Spleen (tissue), 11 donors: ENCODE results near the gene SLC25A38. TPM values are rescaled to one million over a fixed set of nuclear protein-coding genes. Genes with fewer than 3 reads are reported as not detected.

Experiments
- DNase-seq: peaks from one replicate; pipeline ENCODE4 v3.0.0-alpha.2; 2020
- H3K27ac ChIP-seq, 8 donors: fragments of 200-600 bp; sonication (generic) in 7 of 8; 1 replicate in 4 of 8; 2 replicates in 4 of 8; pipeline versions ENCODE4 v1.5.0 to v1.8.0; 2016 to 2021; ENCODE audit warnings: inconsistent platforms in 4 of 8, mild to moderate bottlenecking in 4 of 8, moderate library complexity in 1 of 8
- H3K27me3 ChIP-seq, 7 donors: fragments of 200-600 bp; sonication (generic) in 6 of 7; replicated peaks in 1 of 7; 1 replicate in 4 of 7; 2 replicates in 3 of 7; pipeline versions ENCODE4 v1.5.0 to v1.8.0; 2016 to 2021; ENCODE audit warnings: inconsistent platforms in 3 of 7, mild to moderate bottlenecking in 1 of 7
- H3K36me3 ChIP-seq, 6 donors: fragments of 200-600 bp; sonication (generic) in 5 of 6; 1 replicate in 4 of 6; 2 replicates in 2 of 6; pipeline versions ENCODE4 v1.5.0 to v1.8.0; 2016 to 2021; ENCODE audit warnings: inconsistent platforms in 2 of 6
- H3K4me1 ChIP-seq, 6 donors: fragments of 200-600 bp; sonication (generic) in 5 of 6; 1 replicate in 3 of 6; 2 replicates in 3 of 6; pipeline versions ENCODE4 v1.5.0 to v1.8.0; 2016 to 2021; ENCODE audit warnings: inconsistent platforms in 3 of 6
- H3K4me3 ChIP-seq, 8 donors: fragments of 200-600 bp; sonication (generic) in 7 of 8; 1 replicate in 4 of 8; 2 replicates in 4 of 8; pipeline versions ENCODE4 v1.5.0 to v1.8.0; 2016 to 2021; ENCODE audit warnings: inconsistent platforms in 4 of 8, mild to moderate bottlenecking in 4 of 8, moderate library complexity in 2 of 8
- H3K9me3 ChIP-seq, 8 donors: fragments of 200-600 bp; sonication (generic) in 7 of 8; 1 replicate in 4 of 8; 2 replicates in 4 of 8; pipeline versions ENCODE4 v1.5.0 to v1.8.0; 2016 to 2021; ENCODE audit warnings: inconsistent platforms in 4 of 8
- POLR2A ChIP-seq, 3 donors: fragments of 450-650 bp; IDR thresholded peaks; one replicate each; pipeline ENCODE4 v1.5.1; 2017; ENCODE audit warnings: antibody characterized with exemption in 3 of 3, mild to moderate bottlenecking in 1 of 3
- POLR2AphosphoS5 ChIP-seq, 3 donors: sonication (generic); formaldehyde crosslinking; IDR thresholded peaks; one replicate each; pipeline ENCODE4 v1.5.1; 2017; ENCODE audit warnings: antibody characterized with exemption in 3 of 3
- WGBS, 5 donors: extraction: QIAGEN DNeasy Blood & Tissue Kit in 3 of 5; methylation state at CpG; one replicate each; pipeline versions ENCODE4 v1.1.5 to v1.1.7; 2013 to 2018; 5-methylcytosine and 5-hydroxymethylcytosine counted together
- intact Hi-C: fragments of 100-400 bp; cut with DNase I; formaldehyde crosslinking; loops from one replicate; pipeline ENCODE4 v1.15.0; 2023; ENCODE audit warnings: low total_unique reads
- polyA plus RNA-seq, 3 donors: library from polyadenylated mRNA; stranded (reverse); fragments of 200-250 nt; gene quantifications; one replicate each; pipeline ENCODE4 v1.2.1, GENCODE V29; 2013
- total RNA-seq, 7 donors: library from RNA; depleted of rRNA in 3 of 7; stranded (reverse); fragments of >200 nt in 3 of 7; fragmentation: NEBNext Ultra II Directional in 4 of 7; extraction: Animal tissue kit (Norgen Biotek cat#: 25700) in 4 of 7; gene quantifications; one replicate each; pipeline versions ENCODE4 v1.1.0 to v1.2.1, GENCODE V29; 2016 to 2021
- TF ChIP-seq, protein P1 (sequence below), 11 experiments: fragments of 200-600 bp in 7 of 11; fragments of 450-650 bp in 4 of 11; sonication (generic) in 4 of 11; IDR thresholded peaks in 8 of 11; conservative IDR thresholded peaks in 3 of 11; 1 replicate in 7 of 11; 2 replicates in 4 of 11; pipeline versions ENCODE4 v1.4.0 to v1.8.0; 2016 to 2021; ENCODE audit warnings: antibody characterized with exemption in 11 of 11, inconsistent platforms in 4 of 11, mild to moderate bottlenecking in 1 of 11
- donor health status: healthy with polysubstance abuse.
- donor health status: DM: no; HTN: no; CAD: no; lungs with moderate emphysema.
- donor health status: DM: no; HTN: no; CAD: no.
- donor health status: Bipolar disorder and iron deficiency.
- donor health status: healthy.
- donor health status: DM: no; HTN: no; CAD: no.
- donor health status: DM: yes; HTN: yes; CAD: no.

SLC25A38 gene
- total and polyA plus RNA-seq, 10 donors: 23.7 to 38.4 (median 27.1) TPM

DNA sequence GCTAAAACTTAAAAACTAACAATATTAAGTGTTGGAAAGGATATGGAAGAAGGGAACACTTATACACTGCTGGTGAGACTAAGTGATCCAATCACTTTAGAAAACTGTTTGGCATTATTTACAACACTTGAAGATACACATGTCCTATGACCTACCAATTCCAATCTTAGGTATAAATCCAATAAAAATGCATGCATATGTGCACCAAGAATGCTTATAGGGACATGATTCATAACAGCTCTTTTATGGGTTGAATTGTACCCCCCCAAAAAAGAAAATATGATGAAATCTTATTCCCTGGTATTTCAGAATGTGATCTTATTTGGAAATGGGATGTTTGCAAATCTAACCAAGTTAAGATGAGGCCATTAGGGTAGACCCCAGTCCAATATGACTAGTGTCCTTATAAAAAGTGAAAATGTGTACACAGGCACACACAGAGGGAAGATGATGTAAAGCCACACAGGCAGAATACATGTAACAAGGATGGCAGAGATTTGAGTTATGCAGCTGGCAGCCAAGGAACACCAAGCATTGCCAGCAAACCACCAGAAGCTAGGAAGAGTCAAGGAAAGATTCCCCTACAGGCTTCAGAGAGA lies 38.3 kb upstream of the SLC25A38 start:
- no peak for TF ChIP-seq POLR2AphosphoS5 (IDR thresholded peaks at IDR 0.05)
- TF ChIP-seq POLR2A (IDR thresholded peaks at IDR 0.05): no peak
- TF ChIP-seq, protein P1, sequence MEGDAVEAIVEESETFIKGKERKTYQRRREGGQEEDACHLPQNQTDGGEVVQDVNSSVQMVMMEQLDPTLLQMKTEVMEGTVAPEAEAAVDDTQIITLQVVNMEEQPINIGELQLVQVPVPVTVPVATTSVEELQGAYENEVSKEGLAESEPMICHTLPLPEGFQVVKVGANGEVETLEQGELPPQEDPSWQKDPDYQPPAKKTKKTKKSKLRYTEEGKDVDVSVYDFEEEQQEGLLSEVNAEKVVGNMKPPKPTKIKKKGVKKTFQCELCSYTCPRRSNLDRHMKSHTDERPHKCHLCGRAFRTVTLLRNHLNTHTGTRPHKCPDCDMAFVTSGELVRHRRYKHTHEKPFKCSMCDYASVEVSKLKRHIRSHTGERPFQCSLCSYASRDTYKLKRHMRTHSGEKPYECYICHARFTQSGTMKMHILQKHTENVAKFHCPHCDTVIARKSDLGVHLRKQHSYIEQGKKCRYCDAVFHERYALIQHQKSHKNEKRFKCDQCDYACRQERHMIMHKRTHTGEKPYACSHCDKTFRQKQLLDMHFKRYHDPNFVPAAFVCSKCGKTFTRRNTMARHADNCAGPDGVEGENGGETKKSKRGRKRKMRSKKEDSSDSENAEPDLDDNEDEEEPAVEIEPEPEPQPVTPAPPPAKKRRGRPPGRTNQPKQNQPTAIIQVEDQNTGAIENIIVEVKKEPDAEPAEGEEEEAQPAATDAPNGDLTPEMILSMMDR (IDR thresholded peaks at IDR 0.05 in 8 of 11, conservative IDR thresholded peaks at IDR 0.05 in 3 of 11): no peak
- no peaks in the 10 kb centered on the region for H3K36me3 ChIP-seq
- no peak overlapping the region for H3K27ac ChIP-seq
- no peak for DNase-seq
- intact Hi-C loops: no loop called here
- H3K4me1 ChIP-seq: peaks cover 0 to 5% (median 0%) of the 10 kb centered on the region in 6 donors
- no peak overlapping the region for H3K4me3 ChIP-seq
- no peaks in the 10 kb centered on the region for H3K27me3 ChIP-seq
- H3K9me3 ChIP-seq: no peaks in the 10 kb centered on the region

DNA sequence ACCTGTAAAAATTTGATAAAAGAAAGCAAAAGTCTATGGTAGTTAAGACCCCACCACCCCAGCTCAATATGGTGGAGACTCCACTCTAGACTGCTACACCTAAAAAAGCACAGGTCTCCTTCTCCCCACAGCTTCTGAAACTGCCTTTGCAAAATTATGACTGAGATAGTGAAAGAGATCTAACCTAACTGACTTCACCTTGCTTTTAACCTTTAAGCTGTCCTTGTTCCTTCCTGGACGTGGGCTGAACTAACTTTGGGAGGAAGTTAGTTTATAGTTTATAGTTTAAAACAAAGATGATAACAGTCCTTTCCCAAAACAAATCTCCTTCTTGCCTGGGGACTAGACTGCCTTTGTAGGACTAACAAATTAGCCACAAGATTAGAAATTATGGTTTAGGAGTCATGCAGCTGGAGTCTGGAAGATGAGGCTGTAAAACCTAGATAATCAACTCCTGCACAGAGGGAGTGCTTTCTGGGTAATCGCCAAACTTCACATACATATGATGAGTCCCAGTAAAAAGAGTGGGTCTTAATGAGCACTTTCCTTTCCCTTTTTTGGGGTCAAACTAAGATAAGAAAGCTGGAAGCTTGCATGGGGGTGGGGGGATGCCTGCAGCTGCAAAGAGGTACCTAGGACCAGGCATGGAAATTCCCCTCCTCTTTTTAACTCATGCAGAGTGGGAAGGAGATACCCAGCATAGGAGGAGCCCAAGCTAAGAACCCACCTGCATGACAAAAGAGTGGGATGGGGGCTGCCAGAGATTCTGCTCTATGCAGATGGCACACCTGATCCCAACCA lies 36.2 kb upstream of the SLC25A38 start:
- WGBS, 5 donors: 40 to 44% (median 43%) methylated on average over 2 of the region's 2 CpGs

DNA sequence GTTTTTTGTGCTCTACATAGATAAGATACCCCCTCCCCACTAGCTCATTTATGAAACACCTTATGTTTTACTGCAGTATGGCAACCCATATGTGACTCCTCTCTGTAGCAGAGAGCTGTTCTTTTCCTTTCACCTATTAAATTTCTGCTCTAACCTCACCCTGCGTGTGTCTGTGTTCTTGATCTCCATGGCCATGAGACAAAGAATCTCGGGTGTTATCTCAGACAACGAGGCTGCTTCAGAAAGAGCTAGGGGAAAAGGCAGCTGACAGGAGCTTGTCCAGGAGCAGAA lies 35.6 kb upstream of the SLC25A38 start:
- Histone ChIP-seq H3K36me3 (no peaks in the 10 kb centered on the region), H3K27me3 (no peaks in the 10 kb centered on the region), H3K27ac (no peak overlapping the region), H3K9me3 (no peaks in the 10 kb centered on the region), H3K4me3 (no peak overlapping the region), H3K4me1 (peaks cover 0 to 5% (median 0%) of the 10 kb centered on the region in 6 donors)
- WGBS, 5 donors: 45 to 76% (median 71%) methylated on average over 3 of the region's 3 CpGs
- no peak for DNase-seq
- TF ChIP-seq, protein P1 (IDR thresholded peaks at IDR 0.05 in 8 of 11, conservative IDR thresholded peaks at IDR 0.05 in 3 of 11): no peak
- TF ChIP-seq POLR2AphosphoS5 (IDR thresholded peaks at IDR 0.05): no peak
- no peak for TF ChIP-seq POLR2A (IDR thresholded peaks at IDR 0.05)
- intact Hi-C loops: no loop called here

More for the DNA sequence above, 36.2 kb upstream of the SLC25A38 start:
- Histone ChIP-seq H3K4me1 (peaks cover 0 to 5% (median 0%) of the 10 kb centered on the region in 6 donors), H3K36me3 (no peaks in the 10 kb centered on the region), H3K27ac (no peak overlapping the region), H3K27me3 (no peaks in the 10 kb centered on the region), H3K4me3 (no peak overlapping the region), H3K9me3 (no peaks in the 10 kb centered on the region)
- intact Hi-C loops: no loop called here
- no peak for TF ChIP-seq POLR2AphosphoS5 (IDR thresholded peaks at IDR 0.05)
- no peak for TF ChIP-seq POLR2A (IDR thresholded peaks at IDR 0.05)
- TF ChIP-seq, protein P1 (IDR thresholded peaks at IDR 0.05 in 8 of 11, conservative IDR thresholded peaks at IDR 0.05 in 3 of 11): no peak
- no peak for DNase-seq

DNA sequence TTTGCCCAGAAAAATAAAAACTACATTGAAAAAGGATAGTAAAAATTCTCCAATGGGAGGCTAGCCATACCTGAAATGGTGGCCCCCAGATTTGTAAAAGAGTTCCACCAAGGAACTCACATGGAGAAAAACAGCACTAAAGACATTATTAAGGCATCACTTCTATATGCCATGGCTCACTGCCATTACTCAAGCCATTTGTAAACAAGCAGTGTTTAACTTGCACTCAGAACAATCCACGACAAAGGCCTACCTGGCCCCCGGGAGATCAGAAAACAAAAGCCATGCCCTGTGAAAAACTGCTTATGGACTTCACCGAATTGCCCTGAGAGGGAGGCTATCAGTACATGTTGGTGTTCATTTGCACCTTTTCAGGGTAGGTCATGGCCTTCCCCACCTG lies 34.1 kb upstream of the SLC25A38 start:
- intact Hi-C loops: no loop called here

More for the DNA sequence above, 34.1 kb upstream of the SLC25A38 start:
- DNase-seq: no peak
- Histone ChIP-seq H3K36me3 (no peaks in the 10 kb centered on the region), H3K27ac (no peak overlapping the region), H3K4me3 (no peak overlapping the region), H3K27me3 (no peaks in the 10 kb centered on the region), H3K9me3 (no peaks in the 10 kb centered on the region), H3K4me1 (peaks cover 0 to 5% (median 0%) of the 10 kb centered on the region in 6 donors)
- WGBS, 5 donors: 61 to 99% (median 79%) methylated on average over 3 of the region's 3 CpGs
- TF ChIP-seq POLR2AphosphoS5 (IDR thresholded peaks at IDR 0.05): no peak
- TF ChIP-seq, protein P1 (IDR thresholded peaks at IDR 0.05 in 8 of 11, conservative IDR thresholded peaks at IDR 0.05 in 3 of 11): no peak
- no peak for TF ChIP-seq POLR2A (IDR thresholded peaks at IDR 0.05)
